OCI-LY1 (cell line): Measurements from ENCODE around the gene RHOB.

Source experiments
- H2AFZ ChIP-seq: fragments of 200-600 bp; sonication (generic), shearing (Covaris generic); 2 replicates; pipeline ENCODE4 v1.6.0; 2014; ENCODE audit warnings: antibody characterized with exemption, mild to moderate bottlenecking, low read length
- H3F3A ChIP-seq: fragments of 200-600 bp; sonication (generic), shearing (Covaris generic); 2 replicates; pipeline ENCODE4 v1.6.0; 2014; ENCODE audit warnings: mild to moderate bottlenecking, antibody characterized with exemption, low read length, moderate library complexity; ENCODE audit not compliant: insufficient read depth
- H3K27ac ChIP-seq: fragments of 200-600 bp; sonication (generic); 2 replicates; pipeline ENCODE4 v1.5.1; 2014; ENCODE audit warnings: low read length, mixed run types, mild to moderate bottlenecking, low read depth; ENCODE audit not compliant: poor library complexity, severe bottlenecking
- H3K27me3 ChIP-seq: fragments of 200-600 bp; sonication (generic); 2 replicates; pipeline ENCODE4 v1.6.0; 2014; ENCODE audit warnings: antibody characterized with exemption, mild to moderate bottlenecking, low read length, moderate library complexity; ENCODE audit not compliant: insufficient read depth
- H3K36me3 ChIP-seq: fragments of 200-600 bp; sonication (generic); 2 replicates; pipeline ENCODE4 v1.6.1; 2014; ENCODE audit warnings: mild to moderate bottlenecking, antibody characterized with exemption, low read length, moderate library complexity, mixed read lengths; ENCODE audit not compliant: insufficient read depth
- H3K4me1 ChIP-seq: fragments of 200-600 bp; sonication (generic); 2 replicates; pipeline ENCODE4 v1.5.1; 2014; ENCODE audit warnings: mild to moderate bottlenecking, low read length, moderate library complexity; ENCODE audit not compliant: insufficient read depth, severe bottlenecking
- H3K4me2 ChIP-seq: fragments of 200-600 bp; sonication (generic), shearing (Covaris generic); 2 replicates; pipeline ENCODE4 v1.6.1; 2014; ENCODE audit warnings: low read length
- H3K4me3 ChIP-seq: fragments of 200-600 bp; sonication (generic); 2 replicates; pipeline ENCODE4 v1.5.1; 2014; ENCODE audit warnings: low read length, low read depth, mild to moderate bottlenecking, mixed read lengths; ENCODE audit not compliant: poor library complexity, severe bottlenecking
- H3K79me2 ChIP-seq: fragments of 200-600 bp; shearing (Covaris generic); 2 replicates; pipeline ENCODE4 v1.6.1; 2016; ENCODE audit warnings: mixed run types, low read length, mixed read lengths; ENCODE audit not compliant: insufficient read depth
- H3K9ac ChIP-seq: fragments of 200-600 bp; sonication (generic), shearing (Covaris generic); 2 replicates; pipeline ENCODE4 v1.6.1; 2014; ENCODE audit warnings: mild to moderate bottlenecking, low read length, mixed read lengths
- H3K9me2 ChIP-seq: fragments of 200-600 bp; sonication (generic), shearing (Covaris generic); 2 replicates; pipeline ENCODE4 v1.6.1; 2014; ENCODE audit warnings: low read depth, mild to moderate bottlenecking, low read length, mixed read lengths
- H3K9me3 ChIP-seq: fragments of 200-600 bp; shearing (Covaris generic); 2 replicates; pipeline ENCODE4 v1.6.1; 2014; ENCODE audit warnings: low read length, mixed read lengths
- H4K20me1 ChIP-seq: fragments of 200-600 bp; sonication (generic), shearing (Covaris generic); 2 replicates; pipeline ENCODE4 v1.6.0; 2016; ENCODE audit warnings: mild to moderate bottlenecking, low read length; ENCODE audit not compliant: insufficient read depth
- EZH2 ChIP-seq: fragments of 200-600 bp; sonication (generic), shearing (Covaris generic); IDR thresholded peaks from 2 replicates; pipeline ENCODE4 v1.8.0; 2017; ENCODE audit warnings: borderline replicate concordance, mixed run types, mild to moderate bottlenecking, antibody characterized with exemption, low read length, moderate library complexity, mixed read lengths
- TF ChIP-seq, protein P1 (sequence below): fragments of 200-600 bp; sonication (generic), shearing (Covaris generic); IDR thresholded peaks from 2 replicates; pipeline ENCODE4 v1.5.1; 2017; ENCODE audit warnings: mild to moderate bottlenecking, antibody characterized with exemption, low read length, moderate library complexity, mixed read lengths

The RHOB gene

DNA sequence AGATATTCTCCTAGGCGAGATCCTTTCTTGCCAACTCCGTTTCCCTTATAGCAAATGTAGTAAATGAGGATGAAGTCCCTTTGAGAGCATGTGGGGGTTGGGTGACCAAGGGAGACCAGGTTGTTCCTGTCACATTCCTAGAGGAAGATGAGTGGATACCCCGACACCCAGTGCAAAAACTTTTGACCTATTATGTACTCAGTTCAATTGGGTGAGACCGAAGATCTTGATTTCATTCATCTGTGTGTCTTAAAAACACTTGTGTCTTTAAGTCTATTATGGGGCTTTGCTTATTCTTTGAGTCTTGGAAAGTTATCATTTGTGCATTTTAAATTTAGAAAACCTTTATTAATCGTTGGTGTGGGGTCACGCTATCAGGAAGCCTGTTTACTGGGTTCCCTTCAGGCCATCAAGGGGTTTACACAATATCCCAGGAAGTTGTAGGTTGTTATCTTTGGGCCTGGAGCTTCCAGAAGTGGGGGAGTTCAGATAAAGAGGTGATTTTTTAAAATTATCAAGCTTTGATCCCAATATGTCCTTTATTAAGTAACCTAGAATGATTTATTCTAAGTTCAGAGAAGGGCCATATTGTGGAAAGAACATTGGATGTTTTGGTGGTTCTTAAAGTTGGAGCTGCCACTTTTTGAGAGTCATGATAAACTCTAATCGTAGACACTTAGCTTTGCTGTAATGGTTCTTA is 2.8 kb downstream of the RHOB start:
- Histone ChIP-seq H3K9ac (no peak overlapping the region), H3K4me2 (no peak overlapping the region), H3K4me1 (peaks cover 4% of the 10 kb centered on the region), H3K36me3 (no peaks in the 10 kb centered on the region), H3K4me3 (no peak overlapping the region), H3K9me2 (no peaks in the 10 kb centered on the region), H3K9me3 (no peaks in the 10 kb centered on the region), H3F3A (no peaks in the 10 kb centered on the region), H2AFZ (no peak overlapping the region), H4K20me1 (no peaks in the 10 kb centered on the region), H3K27me3 (no peaks in the 10 kb centered on the region), H3K27ac (no peak overlapping the region), H3K79me2 (no peaks in the 10 kb centered on the region)
- no peak for TF ChIP-seq EZH2
- TF ChIP-seq, protein P1, sequence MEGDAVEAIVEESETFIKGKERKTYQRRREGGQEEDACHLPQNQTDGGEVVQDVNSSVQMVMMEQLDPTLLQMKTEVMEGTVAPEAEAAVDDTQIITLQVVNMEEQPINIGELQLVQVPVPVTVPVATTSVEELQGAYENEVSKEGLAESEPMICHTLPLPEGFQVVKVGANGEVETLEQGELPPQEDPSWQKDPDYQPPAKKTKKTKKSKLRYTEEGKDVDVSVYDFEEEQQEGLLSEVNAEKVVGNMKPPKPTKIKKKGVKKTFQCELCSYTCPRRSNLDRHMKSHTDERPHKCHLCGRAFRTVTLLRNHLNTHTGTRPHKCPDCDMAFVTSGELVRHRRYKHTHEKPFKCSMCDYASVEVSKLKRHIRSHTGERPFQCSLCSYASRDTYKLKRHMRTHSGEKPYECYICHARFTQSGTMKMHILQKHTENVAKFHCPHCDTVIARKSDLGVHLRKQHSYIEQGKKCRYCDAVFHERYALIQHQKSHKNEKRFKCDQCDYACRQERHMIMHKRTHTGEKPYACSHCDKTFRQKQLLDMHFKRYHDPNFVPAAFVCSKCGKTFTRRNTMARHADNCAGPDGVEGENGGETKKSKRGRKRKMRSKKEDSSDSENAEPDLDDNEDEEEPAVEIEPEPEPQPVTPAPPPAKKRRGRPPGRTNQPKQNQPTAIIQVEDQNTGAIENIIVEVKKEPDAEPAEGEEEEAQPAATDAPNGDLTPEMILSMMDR, result no peak

DNA sequence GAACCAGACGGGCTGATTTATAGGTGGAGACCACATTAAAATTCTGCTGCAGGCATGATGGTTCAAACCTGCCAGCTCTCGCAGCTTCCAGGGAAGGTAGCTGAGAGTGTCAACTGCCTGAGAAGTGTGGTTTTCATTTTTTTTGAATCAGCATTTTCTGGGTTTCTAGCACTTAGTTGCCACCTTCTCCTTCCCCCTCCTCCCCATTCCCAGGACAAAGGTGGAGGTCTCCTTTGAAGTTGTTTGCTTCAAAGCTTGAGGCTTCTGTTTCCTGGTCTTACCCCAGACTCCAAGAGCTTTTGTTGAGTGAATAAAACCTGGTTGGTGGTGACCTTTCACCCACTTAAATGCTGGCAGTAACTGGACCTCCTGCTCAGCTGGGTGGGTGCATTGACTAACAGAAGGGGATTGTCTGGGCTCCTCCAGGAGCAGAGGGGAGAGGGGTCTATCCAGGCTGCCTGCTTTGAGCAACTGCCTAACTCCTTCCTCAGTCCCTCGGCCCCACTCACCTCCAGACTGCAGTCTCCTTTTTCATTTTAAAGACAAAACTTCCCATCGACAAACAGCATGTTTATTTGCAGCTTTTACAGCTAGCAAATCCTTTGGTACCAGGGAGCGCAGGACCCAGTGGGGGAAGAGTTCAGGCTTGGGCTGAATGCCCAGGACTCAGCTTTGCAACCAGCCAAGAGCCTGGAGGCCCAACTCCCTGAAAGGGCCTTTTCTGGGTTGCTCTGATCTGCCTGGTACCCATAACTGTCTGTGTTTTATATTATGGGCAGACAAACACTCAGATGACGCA is 3.5 kb downstream of the RHOB start:
- no peaks in the 10 kb centered on the region for H3K79me2 ChIP-seq
- no peaks in the 10 kb centered on the region for H3K9me2 ChIP-seq
- H4K20me1 ChIP-seq, result no peaks in the 10 kb centered on the region
- H3K9ac ChIP-seq, result no peak overlapping the region
- H3K27ac ChIP-seq, result no peak overlapping the region
- H2AFZ ChIP-seq, result no peak overlapping the region
- TF ChIP-seq, protein P1, result no peak
- TF ChIP-seq EZH2, result no peak
- H3K4me2 ChIP-seq, result no peak overlapping the region
- no peaks in the 10 kb centered on the region for H3K36me3 ChIP-seq
- no peaks in the 10 kb centered on the region for H3F3A ChIP-seq
- peaks cover 4% of the 10 kb centered on the region for H3K4me1 ChIP-seq
- no peaks in the 10 kb centered on the region for H3K27me3 ChIP-seq
- H3K4me3 ChIP-seq, result no peak overlapping the region
- no peaks in the 10 kb centered on the region for H3K9me3 ChIP-seq

DNA sequence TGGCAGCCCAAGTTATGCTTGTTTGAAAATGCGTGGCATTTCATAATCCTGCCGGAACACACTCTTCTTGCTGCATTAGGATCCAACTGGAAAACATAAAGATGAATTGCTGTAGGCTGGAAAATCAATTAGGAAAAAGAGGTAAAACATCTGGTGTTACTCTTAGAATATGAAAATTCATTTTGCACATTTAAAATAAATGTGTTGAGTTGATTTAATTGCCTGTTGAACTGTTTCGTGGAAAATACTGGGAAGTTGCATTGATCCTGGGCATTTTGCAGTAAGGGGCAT is 4.1 kb downstream of the RHOB start:
- Histone ChIP-seq H4K20me1 (no peaks in the 10 kb centered on the region), H3K9me3 (no peaks in the 10 kb centered on the region), H3K27ac (no peak overlapping the region), H3K36me3 (no peaks in the 10 kb centered on the region), H3K9ac (no peak overlapping the region), H3K4me1 (peaks cover 4% of the 10 kb centered on the region), H2AFZ (no peak overlapping the region), H3K9me2 (no peaks in the 10 kb centered on the region), H3K27me3 (no peaks in the 10 kb centered on the region), H3K4me2 (no peak overlapping the region), H3F3A (no peaks in the 10 kb centered on the region), H3K4me3 (no peak overlapping the region), H3K79me2 (no peaks in the 10 kb centered on the region)
- TF ChIP-seq, protein P1, result no peak
- TF ChIP-seq EZH2, result no peak
